22Rv1 (cell line): ENCODE measurements around the gene CD8B.

Experiments used
- H3K27ac ChIP-seq: fragments of 450-650 bp; 2 replicates; pipeline ENCODE4 v1.5.1; 2017
- CTCF ChIP-seq: fragments of 450-650 bp; IDR thresholded peaks from 2 replicates; pipeline ENCODE4 v1.5.1; 2017; ENCODE audit warnings: mild to moderate bottlenecking
- ZFX ChIP-seq: fragments of 450-650 bp; IDR thresholded peaks from 2 replicates; pipeline ENCODE4 v1.6.1; 2017; ENCODE audit warnings: antibody characterized with exemption, borderline replicate concordance

The CD8B gene

GRCh38 chr2:86788165-86788564, 73.5 kb downstream of the CD8B start:
- TF ChIP-seq ZFX (no peak), CTCF (no peak)
- H3K27ac ChIP-seq = no peak overlapping the region

- TF ChIP-seq ZFX (no peak), CTCF (no peak)
Observed at GRCh38 chr2:86787736-86788135, 74.0 kb downstream of the CD8B start.

DNA sequence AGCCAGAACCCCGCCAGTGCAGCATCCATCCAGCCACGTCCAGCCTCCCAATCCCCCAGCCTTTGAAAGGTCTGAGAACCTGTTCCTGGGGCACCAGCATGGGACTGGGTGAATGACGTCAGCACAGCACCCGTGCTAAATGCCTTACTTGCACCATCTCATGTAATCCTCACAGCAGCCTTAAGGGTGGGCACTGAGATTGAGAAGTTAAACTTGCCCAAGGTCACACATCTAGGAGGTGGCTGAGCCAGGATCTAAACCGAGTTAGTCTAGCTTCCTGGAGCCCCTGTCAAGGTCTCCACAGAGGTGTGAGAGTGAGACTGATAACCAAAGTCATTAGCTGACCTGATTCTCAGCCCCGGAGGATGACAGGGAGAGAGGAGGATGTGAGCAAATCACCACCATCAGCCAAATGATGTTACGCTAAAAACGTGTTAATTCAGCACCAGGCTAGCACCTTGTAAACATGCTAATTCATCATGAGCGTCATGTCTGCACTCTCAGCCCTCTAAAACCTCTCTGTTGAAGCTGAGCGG, 75.6 kb downstream of the CD8B start:
- no peak overlapping the region for H3K27ac ChIP-seq
- TF ChIP-seq ZFX (no peak), CTCF (no peak)

More at GRCh38 chr2:86787736-86788135, 74.0 kb downstream of the CD8B start:
- H3K27ac ChIP-seq = no peak overlapping the region

- H3K27ac ChIP-seq = no peak overlapping the region
- TF ChIP-seq ZFX = no peak
- TF ChIP-seq CTCF = no peak
Observed at GRCh38 chr2:86785456-86785855, 76.2 kb downstream of the CD8B start.

DNA sequence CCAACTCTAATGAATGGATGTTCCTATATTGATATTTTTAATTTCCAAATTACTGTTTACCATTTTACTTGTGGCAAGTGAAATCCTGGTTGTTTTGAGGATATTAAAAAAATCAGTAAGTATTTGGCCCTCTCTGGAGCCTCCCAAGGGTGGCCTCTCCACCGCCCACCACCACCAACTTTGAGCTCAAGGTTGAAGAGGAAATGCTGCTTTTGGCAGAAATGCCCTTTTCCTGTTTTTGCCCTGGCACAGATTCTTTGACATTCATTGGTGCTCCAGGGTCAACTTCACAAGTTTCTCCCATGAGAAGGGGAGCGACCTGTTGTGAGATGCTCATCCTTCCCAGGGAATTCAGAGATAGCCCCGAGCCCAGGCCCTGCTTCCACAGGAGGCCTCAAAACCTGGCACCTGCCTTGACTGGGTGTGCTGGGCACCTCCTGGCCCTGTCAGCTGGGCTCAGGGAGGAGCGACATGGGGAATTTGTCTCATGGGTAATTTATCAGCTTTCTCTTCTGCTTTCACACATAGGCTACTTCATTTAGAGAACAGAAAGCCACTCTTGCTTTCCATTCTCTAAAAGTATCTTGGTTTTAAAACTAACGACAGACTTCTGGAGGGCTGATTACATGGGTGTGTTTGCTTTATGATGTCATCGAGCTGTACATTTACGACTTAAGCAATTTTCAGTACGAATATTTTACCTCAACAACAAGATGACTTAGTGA, 77.9 kb downstream of the CD8B start:
- no peak for TF ChIP-seq ZFX
- TF ChIP-seq CTCF = no peak
- no peak overlapping the region for H3K27ac ChIP-seq

GRCh38 chr2:86782748-86783147, 78.9 kb downstream of the CD8B start:
- TF ChIP-seq CTCF = no peak
- no peak for TF ChIP-seq ZFX
- H3K27ac ChIP-seq = no peak overlapping the region

DNA sequence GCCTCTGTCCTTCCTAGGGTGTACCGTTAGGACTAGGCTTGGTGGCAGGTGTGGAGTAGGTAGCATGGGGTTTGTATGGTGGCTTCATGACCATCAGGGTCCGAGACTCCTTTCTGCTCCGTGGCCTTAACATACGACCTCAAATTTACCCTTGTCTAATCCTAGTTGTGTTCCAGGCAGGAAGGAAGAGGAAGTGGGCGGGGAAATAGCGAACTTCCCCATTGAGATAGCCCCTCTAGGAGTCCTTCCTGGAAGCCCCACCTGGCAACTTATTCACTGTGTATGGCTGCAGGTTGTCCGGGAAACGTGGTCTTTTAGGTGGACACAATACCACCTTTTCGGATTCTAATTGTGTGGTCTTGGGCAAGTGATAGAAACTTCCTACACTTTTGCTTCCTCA, 80.3 kb downstream of the CD8B start:
- no peak for TF ChIP-seq CTCF
- no peak for TF ChIP-seq ZFX
- H3K27ac ChIP-seq = no peak overlapping the region
